CD14-positive monocyte (primary cell): ENCODE data around the gene STK32B. TPM values are rescaled to one million over a fixed set of nuclear protein-coding genes. Genes with fewer than 3 reads are reported as not detected.

Source experiments
- DNase-seq, 3 donors: peaks; one replicate each; pipeline ENCODE4 v3.0.0-alpha.2; 2011 to 2022
- H2AFZ ChIP-seq: 2 replicates; pipeline ENCODE4 v1.6.0; 2012; ENCODE audit warnings: mild to moderate bottlenecking, low read depth, low read length, inconsistent platforms; ENCODE audit not compliant: insufficient read depth, poor library complexity, severe bottlenecking
- H3K27ac ChIP-seq, 2 donors: 1 replicate in 1 of 2; 2 replicates in 1 of 2; pipeline ENCODE4 v1.5.1; 2012 to 2013; ENCODE audit warnings: low read length in 2 of 2, control low read depth in 1 of 2, inconsistent platforms in 1 of 2, low read depth in 1 of 2, mild to moderate bottlenecking in 1 of 2
- H3K27me3 ChIP-seq, 2 donors: one replicate each; pipeline versions ENCODE4 v1.6.0 to v1.6.1; 2011 to 2013; ENCODE audit warnings: low read length in 2 of 2; ENCODE audit not compliant: control insufficient read depth in 2 of 2, insufficient read depth in 2 of 2
- H3K36me3 ChIP-seq, 2 donors: replicated peaks in 1 of 2; 1 replicate in 1 of 2; 2 replicates in 1 of 2; pipeline versions ENCODE4 v1.5.1 to v1.6.1; 2012 to 2013; ENCODE audit warnings: low read length in 2 of 2, control low read depth in 1 of 2, inconsistent platforms in 1 of 2, mild to moderate bottlenecking in 1 of 2; ENCODE audit not compliant: insufficient read depth in 2 of 2, control insufficient read depth in 1 of 2
- H3K4me1 ChIP-seq, 2 donors: 1 replicate in 1 of 2; 2 replicates in 1 of 2; pipeline versions ENCODE4 v1.5.1 to v1.6.1; 2012 to 2013; ENCODE audit warnings: low read length in 2 of 2, control low read depth in 1 of 2, inconsistent platforms in 1 of 2, mild to moderate bottlenecking in 1 of 2, moderate library complexity in 1 of 2; ENCODE audit not compliant: insufficient read depth in 2 of 2, control insufficient read depth in 1 of 2
- H3K4me2 ChIP-seq: replicated peaks from 2 replicates; pipeline ENCODE3; 2012; ENCODE audit warnings: low read length, moderate library complexity, mild to moderate bottlenecking; ENCODE audit not compliant: poor library complexity, severe bottlenecking; ENCODE audit errors: extremely low read depth
- H3K4me3 ChIP-seq, 3 experiments: fragments of 200-600 bp in 1 of 3; sonication (generic) in 1 of 3; replicated peaks in 1 of 3; 1 replicate in 2 of 3; 2 replicates in 1 of 3; pipeline ENCODE4 v1.5.1; 2011 to 2013; ENCODE audit warnings: low read length in 3 of 3, mild to moderate bottlenecking in 3 of 3, control low read depth in 2 of 3, low read depth in 2 of 3, inconsistent platforms in 1 of 3, moderate library complexity in 1 of 3
- H3K79me2 ChIP-seq: 2 replicates; pipeline ENCODE4 v1.6.0; 2012; ENCODE audit warnings: mild to moderate bottlenecking, control low read depth, inconsistent platforms, low read length, moderate library complexity; ENCODE audit not compliant: insufficient read depth
- H3K9ac ChIP-seq: 2 replicates; pipeline ENCODE4 v1.6.0; 2017; ENCODE audit warnings: low read length, mild to moderate bottlenecking; ENCODE audit not compliant: insufficient read depth, poor library complexity, severe bottlenecking
- H3K9me3 ChIP-seq, 2 donors: replicated peaks in 1 of 2; 1 replicate in 1 of 2; 2 replicates in 1 of 2; pipeline versions ENCODE4 v1.5.1 to v1.6.1; 2012 to 2013; ENCODE audit warnings: low read length in 2 of 2, control low read depth in 1 of 2; ENCODE audit not compliant: control insufficient read depth in 1 of 2, insufficient read depth in 1 of 2
- H4K20me1 ChIP-seq: 2 replicates; pipeline ENCODE4 v1.6.0; 2012; ENCODE audit warnings: mild to moderate bottlenecking, low read length, control low read depth, moderate library complexity; ENCODE audit not compliant: insufficient read depth
- H3K27ac Mint-ChIP-seq, 7 donors: one replicate each; pipeline ENCODE4 v1.8.0; 2020; ENCODE audit warnings: mild to moderate bottlenecking in 7 of 7, mixed read lengths in 7 of 7, moderate library complexity in 6 of 7, inconsistent platforms in 2 of 7
- H3K27me3 Mint-ChIP-seq, 3 donors: one replicate each; pipeline ENCODE4 v1.8.0; 2021 to 2022; ENCODE audit warnings: low read depth in 3 of 3, mild to moderate bottlenecking in 3 of 3, mixed read lengths in 3 of 3, moderate library complexity in 3 of 3, inconsistent platforms in 1 of 3
- H3K36me3 Mint-ChIP-seq, 2 donors: one replicate each; pipeline ENCODE4 v1.8.0; 2020; ENCODE audit warnings: mixed read lengths in 2 of 2, inconsistent platforms in 1 of 2, mild to moderate bottlenecking in 1 of 2
- H3K4me1 Mint-ChIP-seq: one replicate; pipeline ENCODE4 v1.8.0; 2020; ENCODE audit warnings: mild to moderate bottlenecking, mixed read lengths
- H3K4me3 Mint-ChIP-seq, 2 donors: one replicate each; pipeline ENCODE4 v1.8.0; 2020; ENCODE audit warnings: mild to moderate bottlenecking in 2 of 2, mixed read lengths in 2 of 2, moderate library complexity in 1 of 2
- H3K9me3 Mint-ChIP-seq, 7 donors: one replicate each; pipeline ENCODE4 v1.8.0; 2020 to 2022; ENCODE audit warnings: mixed read lengths in 7 of 7, mild to moderate bottlenecking in 6 of 7, moderate library complexity in 6 of 7, inconsistent platforms in 2 of 7
- CTCF ChIP-seq: fragments of 200-600 bp; IDR thresholded peaks from one replicate; pipeline ENCODE4 v1.8.0; 2022; ENCODE audit warnings: antibody characterized with exemption, mild to moderate bottlenecking
- WGBS: methylation state at CpG from one replicate; pipeline ENCODE4 v1.1.5; 2013; ENCODE audit warnings: missing lambda C conversion rate; ENCODE audit not compliant: insufficient coverage; 5-methylcytosine and 5-hydroxymethylcytosine counted together
- intact Hi-C, 2 donors: fragments of 100-400 bp; cut with micrococcal nuclease; formaldehyde crosslinking; loops; one replicate each; pipeline versions ENCODE4 v1.15.0 to v1.15.1; 2023
- polyA plus RNA-seq, 3 donors: library from polyadenylated mRNA; depleted of rRNA in 1 of 3; unstranded in 2 of 3; stranded (reverse) in 1 of 3; fragments of 300-500 nt in 2 of 3; fragments of >200 nt in 1 of 3; fragmentation: Illumina TruSeq in 2 of 3; gene quantifications; 1 replicate in 2 of 3; 2 replicates in 1 of 3; pipeline ENCODE4 v1.2.3, GENCODE V29; 2012 to 2021

The STK32B gene
- polyA plus RNA-seq, 3 donors = 0.61 to 1.7 (median 0.75) TPM

GRCh38 chr4:5012244-5012898 lies 38.9 kb upstream of the STK32B start:
- intact Hi-C loops = no loop called here
- peaks cover 1% of the 10 kb centered on the region for H3K4me1 Mint-ChIP-seq
- no peak for TF ChIP-seq CTCF

GRCh38 chr4:5012958-5013357 lies 38.3 kb upstream of the STK32B start:
- Histone ChIP-seq H3K9ac (no peak overlapping the region), H3K27ac (no peak overlapping the region)

More at GRCh38 chr4:5012244-5012898, 38.9 kb upstream of the STK32B start:
- Histone ChIP-seq H3K27ac (no peak overlapping the region), H3K27me3 (no peaks in the 10 kb centered on the region), H2AFZ (no peak overlapping the region), H3K4me3 (no peak overlapping the region), H3K4me2 (no peak overlapping the region), H3K4me1 (no peaks in the 10 kb centered on the region), H3K9ac (no peak overlapping the region), H3K79me2 (no peaks in the 10 kb centered on the region), H3K36me3 (no peaks in the 10 kb centered on the region), H4K20me1 (no peaks in the 10 kb centered on the region), H3K9me3 (no peaks in the 10 kb centered on the region)
- no CpG with 5 or more reads among the region's 5 CpGs for WGBS
- Mint-ChIP-seq H3K36me3 (no peaks in the 10 kb centered on the region), H3K27ac (no peak overlapping the region), H3K4me3 (no peak overlapping the region), H3K9me3 (peaks cover 0 to 2% (median 0%) of the 10 kb centered on the region in 7 donors), H3K27me3 (peaks cover 0 to 2% (median 1%) of the 10 kb centered on the region in 3 donors)
- no peak for DNase-seq

More at GRCh38 chr4:5012958-5013357, 38.3 kb upstream of the STK32B start:
- no peak for TF ChIP-seq CTCF
- Mint-ChIP-seq H3K9me3 (peaks cover 0 to 2% (median 0%) of the 10 kb centered on the region in 7 donors), H3K4me3 (no peak overlapping the region), H3K27ac (no peak overlapping the region), H3K4me1 (peaks cover 4% of the 10 kb centered on the region), H3K27me3 (peaks cover 0 to 2% (median under 1%) of the 10 kb centered on the region in 3 donors), H3K36me3 (no peaks in the 10 kb centered on the region)
- WGBS = 83% methylated on average over 1 of the region's 2 CpGs
- H3K79me2 ChIP-seq = no peaks in the 10 kb centered on the region
- no peaks in the 10 kb centered on the region for H3K27me3 ChIP-seq
- intact Hi-C loops = no loop called here
- no peak for DNase-seq
- no peak overlapping the region for H2AFZ ChIP-seq
- H4K20me1 ChIP-seq = no peaks in the 10 kb centered on the region
- no peaks in the 10 kb centered on the region for H3K4me1 ChIP-seq
- H3K36me3 ChIP-seq = no peaks in the 10 kb centered on the region
- H3K9me3 ChIP-seq = no peaks in the 10 kb centered on the region
- no peak overlapping the region for H3K4me2 ChIP-seq
- H3K4me3 ChIP-seq = no peak overlapping the region
